ENCODE data around the gene COL15A1.

- TF ChIP-seq POLR2AphosphoS5 (IDR thresholded peaks at IDR 0.05; ENCODE audit: low read depth, low read length) (no peak), TAF1 (IDR thresholded peaks at IDR 0.05; ENCODE audit: borderline replicate concordance, insufficient read depth, low read length) (no peak), REST (IDR thresholded peaks at IDR 0.05; ENCODE audit: insufficient read depth in 1 of 2, low read depth in 2 of 2, low read length in 2 of 2) (no peak)
Measured at GRCh38 chr9:98913705-98914104, 30.0 kb upstream of the COL15A1 start.
